Kidney epithelial cell (primary cell): ENCODE measurements around the gene CXorf58. TPM values are rescaled to one million over a fixed set of nuclear protein-coding genes. Genes with fewer than 3 reads are reported as not detected.

ENCODE experiments used
- DNase-seq: peaks from one replicate; pipeline ENCODE4 v3.0.0-alpha.2; 2010; ENCODE audit warnings: low read depth
- H3K27me3 ChIP-seq: 2 replicates; pipeline ENCODE4 v1.6.0; 2011; ENCODE audit warnings: low read length; ENCODE audit not compliant: control insufficient read depth, insufficient read depth
- H3K36me3 ChIP-seq: 2 replicates; pipeline ENCODE4 v1.5.1; 2011; ENCODE audit warnings: low read length; ENCODE audit not compliant: control insufficient read depth, insufficient read depth
- H3K4me3 ChIP-seq: 2 replicates; pipeline ENCODE4 v1.5.1; 2011; ENCODE audit warnings: low read depth, mild to moderate bottlenecking, control low read depth, low read length
- CTCF ChIP-seq: IDR thresholded peaks from 2 replicates; pipeline ENCODE4 v1.5.1; 2011; ENCODE audit warnings: mild to moderate bottlenecking, moderate library complexity, low read length, control low read depth, inconsistent platforms; ENCODE audit not compliant: insufficient read depth, poor library complexity, severe bottlenecking
- total RNA-seq: library from RNA; depleted of rRNA; stranded (reverse); fragments of >200 nt; gene quantifications from 2 replicates; pipeline ENCODE4 v1.2.3, GENCODE V29; 2015

The CXorf58 gene
- total RNA-seq, 1 donor from 2014 or later = not detected

GRCh38 chrX:23871905-23872546 lies 35.8 kb upstream of the CXorf58 start:
- DNase-seq = no peak
- no peaks in the 10 kb centered on the region for H3K36me3 ChIP-seq
- no peak for TF ChIP-seq CTCF
- no peak overlapping the region for H3K4me3 ChIP-seq
- H3K27me3 ChIP-seq = no peaks in the 10 kb centered on the region

- no peak for DNase-seq
- H3K36me3 ChIP-seq = no peaks in the 10 kb centered on the region
- H3K27me3 ChIP-seq = no peaks in the 10 kb centered on the region
- H3K4me3 ChIP-seq = no peak overlapping the region
- no peak for TF ChIP-seq CTCF
These were observed 28.3 kb upstream of the CXorf58 start for GRCh38 chrX:23879380-23880090.

- Histone ChIP-seq H3K36me3 (no peaks in the 10 kb centered on the region), H3K27me3 (no peaks in the 10 kb centered on the region), H3K4me3 (no peak overlapping the region)
- TF ChIP-seq CTCF = no peak
- peak; percentile 56 for DNase-seq
These were observed 24.0 kb upstream of the CXorf58 start for GRCh38 chrX:23883737-23884354.

GRCh38 chrX:23884427-23885024 lies 23.3 kb upstream of the CXorf58 start:
- no peak for DNase-seq
- TF ChIP-seq CTCF = no peak
- H3K36me3 ChIP-seq = no peaks in the 10 kb centered on the region
- H3K4me3 ChIP-seq = no peak overlapping the region
- no peaks in the 10 kb centered on the region for H3K27me3 ChIP-seq

GRCh38 chrX:23885803-23886202 lies 22.0 kb upstream of the CXorf58 start:
- Histone ChIP-seq H3K4me3 (no peak overlapping the region), H3K27me3 (no peaks in the 10 kb centered on the region), H3K36me3 (no peaks in the 10 kb centered on the region)
- TF ChIP-seq CTCF = no peak
- DNase-seq = no peak
